Measurements from ENCODE around the gene CNOT2. TPM values are rescaled to one million over a fixed set of nuclear protein-coding genes. Genes with fewer than 3 reads are reported as not detected.
"Not testable (repeated sequence)": the region's sequence is repeated elsewhere in the genome, so short reads cannot be mapped to it uniquely, and the experiment has no call there.

The CNOT2 gene
- total RNA-seq, 2 donors from 2014 or later = 67.2 to 81.6 TPM

- Mint-ChIP-seq H3K27ac (peak overlapping the region in 1 of 2 donors; percentile 88), H3K9me3 (no peaks in the 10 kb centered on the region), H3K36me3 (peaks cover 0 to 11% of the 10 kb centered on the region in 2 donors)
- peak; percentile 41 to 57 for ATAC-seq
- peak; percentile 53 to 61 for DNase-seq (ENCODE audit: low spot score in 2 of 2)
Measured at GRCh38 chr12:70366581-70367257, 123.5 kb downstream of the CNOT2 start.

DNA sequence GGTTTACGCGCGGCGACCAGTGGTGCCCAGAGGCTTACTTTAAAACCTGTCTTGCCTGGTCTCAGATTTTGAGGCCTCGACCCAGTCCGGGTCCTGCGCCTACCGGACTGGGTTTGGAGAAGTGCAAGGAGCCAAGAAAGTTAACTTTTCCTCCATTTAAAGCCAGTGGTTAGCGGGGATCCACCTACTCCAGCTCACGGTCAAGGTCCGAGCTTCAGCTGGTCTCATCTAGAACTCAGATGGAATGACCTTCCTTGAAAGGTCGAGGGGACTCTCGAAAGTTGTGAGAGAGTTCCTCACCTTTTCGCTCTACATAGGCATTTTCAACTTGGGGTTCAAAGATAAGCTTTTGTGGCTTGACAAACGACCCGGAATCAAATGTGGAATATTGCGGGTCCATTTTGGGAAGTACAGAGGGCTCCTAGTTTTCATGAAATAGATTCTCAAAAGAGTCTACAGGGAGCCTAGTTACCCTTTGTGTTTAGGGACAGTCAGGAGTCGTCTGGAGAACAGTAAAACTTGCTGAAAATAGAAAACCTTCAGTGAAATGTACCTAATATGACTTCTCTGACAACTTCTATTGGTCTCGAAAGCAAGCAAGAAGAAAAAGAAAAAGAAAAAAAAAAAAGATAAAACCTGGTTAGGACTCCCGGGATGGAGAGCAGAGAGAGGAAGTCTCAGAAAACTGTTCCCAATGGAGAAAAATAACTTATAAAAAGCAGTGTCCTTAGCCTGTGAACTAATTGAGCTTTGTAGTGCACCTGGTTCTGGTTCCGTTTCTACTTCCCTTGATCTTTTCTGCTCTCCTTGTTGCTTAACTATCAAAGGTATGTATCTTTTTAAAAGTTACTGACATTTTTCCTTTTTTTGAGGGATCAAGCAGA is 124.3 kb downstream of the CNOT2 start:
- H3K9me3 Mint-ChIP-seq = no peaks in the 10 kb centered on the region
- peaks cover 0 to 18% of the 10 kb centered on the region in 2 donors for H3K36me3 Mint-ChIP-seq
- H3K27ac Mint-ChIP-seq = peak overlapping the region in 1 of 2 donors; percentile 88
- no peak for ATAC-seq
- no peak for DNase-seq (ENCODE audit: low spot score in 2 of 2)

DNA sequence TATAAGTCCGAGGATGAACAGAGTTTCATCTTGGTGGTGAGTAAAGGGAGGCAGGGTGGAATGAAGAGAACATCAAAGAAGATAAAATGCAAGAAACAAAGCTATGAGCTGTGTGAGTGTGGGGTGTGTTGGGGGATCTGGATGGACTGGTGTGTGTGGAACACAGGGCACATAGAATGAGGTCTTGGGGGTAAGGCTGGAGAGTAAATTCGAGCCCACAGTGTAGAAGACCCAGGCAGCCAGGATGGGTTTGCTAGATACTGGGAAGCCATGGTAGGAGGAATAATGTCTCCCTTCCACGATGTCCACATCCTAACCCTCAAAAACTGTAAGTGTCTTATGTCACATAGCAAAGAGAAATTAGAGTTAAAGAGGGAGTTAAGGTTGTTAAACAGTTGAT is 129.6 kb downstream of the CNOT2 start:
- no peaks in the 10 kb centered on the region for H3K9me3 Mint-ChIP-seq
- DNase-seq (ENCODE audit: low spot score in 2 of 2) = no peak
- no peak for ATAC-seq
- no peak overlapping the region for H3K27ac Mint-ChIP-seq
- peaks cover under 1 to 9% of the 10 kb centered on the region in 2 donors for H3K36me3 Mint-ChIP-seq

DNA sequence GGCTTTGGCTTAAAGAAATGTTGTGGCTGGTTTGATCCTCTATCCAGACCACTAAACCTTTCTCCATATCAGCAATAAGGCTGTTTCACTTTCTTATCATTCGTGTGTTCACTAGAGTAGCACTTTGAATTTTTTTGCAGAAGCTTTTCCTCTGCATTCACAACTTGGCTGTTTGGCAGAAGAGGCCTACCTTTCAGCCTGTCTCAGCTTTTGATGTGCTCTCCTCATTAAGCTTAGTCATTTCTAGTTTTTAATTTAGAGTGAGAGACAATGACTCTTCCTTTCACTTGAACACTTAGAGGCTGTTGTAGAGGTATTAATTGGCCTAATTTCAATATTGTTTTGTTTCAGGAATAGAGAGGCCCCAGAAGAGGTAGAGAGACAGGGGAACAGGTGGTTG is 136.6 kb downstream of the CNOT2 start:
- ATAC-seq = peak; percentile 78 to 96
- peaks cover 4 to 6% of the 10 kb centered on the region in 2 donors for H3K36me3 Mint-ChIP-seq
- H3K27ac Mint-ChIP-seq = no peak overlapping the region
- peaks cover 4% of the 10 kb centered on the region in 2 donors for H3K9me3 Mint-ChIP-seq
- no peak for DNase-seq (ENCODE audit: low spot score in 2 of 2)

DNA sequence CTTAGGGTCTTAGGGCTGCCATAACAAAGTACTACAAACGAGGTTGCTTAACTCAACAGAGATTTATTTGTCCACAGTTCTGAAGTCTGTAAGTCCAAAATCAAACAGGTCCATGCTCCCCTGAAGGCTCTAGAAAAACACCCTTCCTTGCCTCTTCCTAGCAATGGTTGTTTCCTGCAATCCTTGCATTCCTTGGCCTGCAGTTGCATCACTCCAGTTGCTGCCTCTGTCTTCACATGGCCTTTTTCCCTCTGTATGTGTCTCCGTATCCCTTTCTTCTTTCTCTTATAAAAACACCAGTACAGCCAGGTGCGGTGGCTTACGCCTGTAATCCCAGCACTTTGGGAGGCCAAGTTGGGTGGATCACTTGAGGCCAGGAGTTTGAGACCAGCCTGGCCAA is 140.3 kb downstream of the CNOT2 start:
- peaks cover 0 to 8% of the 10 kb centered on the region in 2 donors for H3K9me3 Mint-ChIP-seq
- H3K36me3 Mint-ChIP-seq = peaks cover 0 to 10% of the 10 kb centered on the region in 2 donors
- peak overlapping the region in 1 of 2 donors; percentile 60 for H3K27ac Mint-ChIP-seq
- DNase-seq (ENCODE audit: low spot score in 2 of 2) = no peak
- ATAC-seq = no peak

GRCh38 chr12:70383886-70384285 is 140.7 kb downstream of the CNOT2 start:
- DNase-seq (ENCODE audit: low spot score in 2 of 2) = no peak
- Mint-ChIP-seq H3K27ac (peak overlapping the region in 1 of 2 donors; percentile 60), H3K36me3 (peaks cover 0 to 10% of the 10 kb centered on the region in 2 donors), H3K9me3 (peaks cover 0 to 8% of the 10 kb centered on the region in 2 donors)
- no peak for ATAC-seq

DNA sequence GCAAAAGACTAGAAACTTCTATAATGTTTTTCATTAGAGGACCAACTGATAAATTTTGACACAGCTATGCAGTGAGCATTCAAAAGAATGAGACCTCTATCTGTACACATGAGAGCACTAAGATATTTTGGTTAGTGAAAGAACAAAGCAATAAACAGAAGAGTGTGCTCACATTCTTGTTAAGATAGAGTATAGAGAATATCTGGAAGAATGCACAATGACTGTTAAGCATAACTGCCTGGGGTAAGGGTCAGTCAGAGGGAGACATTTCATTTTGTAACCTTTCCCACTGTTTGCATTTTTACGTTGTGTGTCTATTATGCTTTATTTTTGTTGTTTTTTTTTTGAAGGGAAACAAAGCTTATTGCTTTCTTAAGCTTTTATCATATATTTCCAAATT is 143.5 kb downstream of the CNOT2 start:
- Mint-ChIP-seq H3K27ac (no peak overlapping the region), H3K9me3 (peaks cover 4% of the 10 kb centered on the region in 2 donors), H3K36me3 (peaks cover 0 to 5% of the 10 kb centered on the region in 2 donors)
- ATAC-seq (no peak), DNase-seq (ENCODE audit: low spot score in 2 of 2) (no peak)

- no peak for DNase-seq (ENCODE audit: low spot score in 2 of 2)
- H3K36me3 Mint-ChIP-seq = peaks cover 0 to 5% of the 10 kb centered on the region in 2 donors
- H3K9me3 Mint-ChIP-seq = peaks cover 4% of the 10 kb centered on the region in 2 donors
- no peak for ATAC-seq
- no peak overlapping the region for H3K27ac Mint-ChIP-seq
Measured at GRCh38 chr12:70389678-70390077, 146.4 kb downstream of the CNOT2 start.

DNA sequence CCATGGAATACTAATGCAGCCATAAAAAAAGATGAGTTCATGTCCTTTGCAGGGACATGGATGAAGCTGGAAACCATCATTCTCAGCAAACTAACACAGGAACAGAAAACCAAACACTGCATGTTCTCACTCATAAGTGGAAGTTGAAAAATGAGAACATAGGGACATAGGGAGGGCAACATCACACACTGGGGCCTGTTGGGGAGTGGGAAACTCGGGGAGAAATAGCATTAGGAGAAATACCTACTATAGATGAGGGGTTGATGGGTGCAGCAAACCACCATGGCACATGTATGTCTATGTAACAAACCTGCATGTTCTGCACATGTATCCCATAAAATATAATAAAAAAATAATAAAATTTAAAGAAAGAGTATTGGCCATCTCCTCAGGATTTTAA is 149.4 kb downstream of the CNOT2 start:
- not testable (repeated sequence) for DNase-seq (ENCODE audit: low spot score in 2 of 2); H3K27ac Mint-ChIP-seq; H3K9me3 Mint-ChIP-seq; ATAC-seq; H3K36me3 Mint-ChIP-seq

- ATAC-seq = no peak
- Mint-ChIP-seq H3K36me3 (no peaks in the 10 kb centered on the region), H3K9me3 (peaks cover 0 to 4% of the 10 kb centered on the region in 2 donors), H3K27ac (peak overlapping the region in 1 of 2 donors; percentile 33)
- no peak for DNase-seq (ENCODE audit: low spot score in 2 of 2)
Measured at GRCh38 chr12:70393787-70394499, 150.7 kb downstream of the CNOT2 start.

- DNase-seq (ENCODE audit: low spot score in 2 of 2) = no peak
- no peak overlapping the region for H3K27ac Mint-ChIP-seq
- ATAC-seq = no peak
Measured at GRCh38 chr12:70398002-70398401, 154.8 kb downstream of the CNOT2 start.

GRCh38 chr12:70398862-70399261 is 155.6 kb downstream of the CNOT2 start:
- Mint-ChIP-seq H3K36me3 (peaks cover 0 to 6% of the 10 kb centered on the region in 2 donors), H3K27ac (no peak overlapping the region), H3K9me3 (no peaks in the 10 kb centered on the region)
- ATAC-seq (no peak), DNase-seq (ENCODE audit: low spot score in 2 of 2) (no peak)

More at GRCh38 chr12:70398002-70398401, 154.8 kb downstream of the CNOT2 start:
- peaks cover 0 to 6% of the 10 kb centered on the region in 2 donors for H3K36me3 Mint-ChIP-seq
- H3K9me3 Mint-ChIP-seq = no peaks in the 10 kb centered on the region

DNA sequence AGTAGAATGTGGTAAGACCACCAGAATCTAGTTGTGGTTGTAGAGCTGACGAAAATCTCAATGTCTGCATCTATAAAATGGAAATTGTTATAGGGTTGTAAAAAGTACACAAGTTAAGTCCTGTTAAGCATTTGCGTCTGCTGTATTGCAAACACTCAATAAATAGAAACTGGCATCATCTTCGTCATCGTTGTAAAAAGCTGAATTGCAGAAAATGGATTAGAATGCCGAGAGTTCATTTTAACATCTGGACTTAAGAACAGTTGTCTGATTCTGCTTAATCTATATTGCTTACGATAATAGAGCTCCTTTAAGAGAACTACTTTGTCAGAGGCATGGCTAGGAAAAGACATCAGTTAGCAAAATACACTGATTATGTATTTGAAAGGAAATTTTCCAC is 156.1 kb downstream of the CNOT2 start:
- ATAC-seq = no peak
- Mint-ChIP-seq H3K36me3 (peaks cover 0 to 6% of the 10 kb centered on the region in 2 donors), H3K27ac (no peak overlapping the region), H3K9me3 (no peaks in the 10 kb centered on the region)
- no peak for DNase-seq (ENCODE audit: low spot score in 2 of 2)

- Mint-ChIP-seq H3K27ac (no peak overlapping the region), H3K9me3 (no peaks in the 10 kb centered on the region), H3K36me3 (peaks cover 0 to 6% of the 10 kb centered on the region in 2 donors)
- DNase-seq (ENCODE audit: low spot score in 2 of 2) = no peak
- no peak for ATAC-seq
Measured at GRCh38 chr12:70400124-70400523, 156.9 kb downstream of the CNOT2 start.

DNA sequence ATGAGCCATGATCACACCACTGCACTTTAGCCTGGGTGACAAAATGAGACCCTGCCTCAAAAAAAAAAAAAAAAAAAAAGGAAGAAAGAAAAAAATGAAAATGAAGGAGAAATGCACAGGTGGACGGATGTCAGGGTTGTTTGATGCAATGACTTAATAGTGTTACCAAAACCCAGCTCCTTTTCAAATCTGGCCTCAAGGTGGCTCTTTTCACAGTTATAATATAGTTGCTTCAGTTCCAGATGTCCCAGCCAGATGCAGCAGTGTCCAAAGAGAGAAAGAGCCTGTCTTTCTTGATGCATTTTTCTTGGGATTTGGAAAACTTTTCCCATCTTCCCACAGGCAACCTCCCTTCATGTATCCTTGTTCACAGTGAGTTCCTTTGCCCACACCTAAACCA is 159.4 kb downstream of the CNOT2 start:
- H3K36me3 Mint-ChIP-seq = peaks cover 0 to 6% of the 10 kb centered on the region in 2 donors
- H3K9me3 Mint-ChIP-seq = no peaks in the 10 kb centered on the region
- DNase-seq (ENCODE audit: low spot score in 2 of 2) = no peak
- ATAC-seq = no peak
- H3K27ac Mint-ChIP-seq = no peak overlapping the region

DNA sequence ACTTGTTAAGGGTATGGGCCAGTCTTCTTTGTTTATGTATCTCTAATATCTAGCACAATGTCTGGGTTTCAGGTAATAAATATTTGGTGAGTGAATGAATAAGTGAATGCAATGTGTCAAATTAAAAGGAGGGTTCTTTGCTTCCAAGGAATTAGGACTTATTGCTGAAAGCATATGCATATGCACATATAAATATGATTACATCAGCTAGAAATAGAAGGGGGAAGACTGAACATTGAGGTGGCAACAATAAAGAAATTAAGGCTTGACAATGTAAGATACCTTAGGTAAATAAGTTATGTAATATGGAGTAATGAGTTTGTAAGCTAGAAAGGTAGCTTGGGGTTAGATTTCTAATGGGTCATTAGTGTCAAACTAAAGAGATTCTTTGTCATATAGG is 160.6 kb downstream of the CNOT2 start:
- ATAC-seq (no peak), DNase-seq (ENCODE audit: low spot score in 2 of 2) (no peak)
- Mint-ChIP-seq H3K36me3 (peaks cover 0 to 6% of the 10 kb centered on the region in 2 donors), H3K9me3 (no peaks in the 10 kb centered on the region), H3K27ac (no peak overlapping the region)
